Measurements from ENCODE around the gene RNF144A. TPM values are rescaled to one million over a fixed set of nuclear protein-coding genes. Genes with fewer than 3 reads are reported as not detected.

The RNF144A gene
- total RNA-seq, 4 donors from 2014 or later: 27.3 to 47.3 (median 37.4) TPM

DNA sequence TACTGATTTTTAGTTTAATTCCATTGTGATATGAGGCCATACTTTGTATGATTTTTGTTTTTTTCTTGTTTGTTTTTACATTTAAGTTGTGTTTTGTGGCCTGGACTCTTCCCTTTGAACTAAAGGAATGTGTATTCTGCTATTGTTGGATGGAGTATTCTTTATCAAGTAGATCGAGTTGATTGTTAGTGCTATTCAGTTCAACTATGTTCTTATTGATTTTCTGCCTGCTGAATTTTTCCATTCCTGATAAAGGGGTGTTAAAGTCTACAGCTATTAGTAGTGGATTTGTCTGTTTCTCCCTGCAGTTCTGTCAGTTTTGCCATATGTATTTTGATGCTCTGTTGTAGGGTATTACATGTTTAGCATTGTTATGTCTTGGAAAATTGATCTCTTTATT lies 14.5 kb downstream of the RNF144A start:
- H3K4me3 ChIP-seq: no peak overlapping the region
- no peak for TF ChIP-seq POLR2A (IDR thresholded peaks at IDR 0.05)
- TF ChIP-seq EP300 (IDR thresholded peaks at IDR 0.05): no peak
- TF ChIP-seq, protein P1, sequence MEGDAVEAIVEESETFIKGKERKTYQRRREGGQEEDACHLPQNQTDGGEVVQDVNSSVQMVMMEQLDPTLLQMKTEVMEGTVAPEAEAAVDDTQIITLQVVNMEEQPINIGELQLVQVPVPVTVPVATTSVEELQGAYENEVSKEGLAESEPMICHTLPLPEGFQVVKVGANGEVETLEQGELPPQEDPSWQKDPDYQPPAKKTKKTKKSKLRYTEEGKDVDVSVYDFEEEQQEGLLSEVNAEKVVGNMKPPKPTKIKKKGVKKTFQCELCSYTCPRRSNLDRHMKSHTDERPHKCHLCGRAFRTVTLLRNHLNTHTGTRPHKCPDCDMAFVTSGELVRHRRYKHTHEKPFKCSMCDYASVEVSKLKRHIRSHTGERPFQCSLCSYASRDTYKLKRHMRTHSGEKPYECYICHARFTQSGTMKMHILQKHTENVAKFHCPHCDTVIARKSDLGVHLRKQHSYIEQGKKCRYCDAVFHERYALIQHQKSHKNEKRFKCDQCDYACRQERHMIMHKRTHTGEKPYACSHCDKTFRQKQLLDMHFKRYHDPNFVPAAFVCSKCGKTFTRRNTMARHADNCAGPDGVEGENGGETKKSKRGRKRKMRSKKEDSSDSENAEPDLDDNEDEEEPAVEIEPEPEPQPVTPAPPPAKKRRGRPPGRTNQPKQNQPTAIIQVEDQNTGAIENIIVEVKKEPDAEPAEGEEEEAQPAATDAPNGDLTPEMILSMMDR (IDR thresholded peaks at IDR 0.05): no peak
- peak overlapping the region in 2 of 4 donors; percentile 3 to 20 for H3K27ac ChIP-seq
- WGBS, 2 donors: 64 to 74% methylated on average over 1 of the region's 1 CpG
- no peak for DNase-seq (ENCODE audit: low spot score in 2 of 2)
- H3K27me3 ChIP-seq: no peaks in the 10 kb centered on the region
- H3K4me1 ChIP-seq: peaks cover 0 to 48% (median 3%) of the 10 kb centered on the region in 4 donors
- no peaks in the 10 kb centered on the region for H3K36me3 ChIP-seq
- no peaks in the 10 kb centered on the region for H3K9me3 ChIP-seq

DNA sequence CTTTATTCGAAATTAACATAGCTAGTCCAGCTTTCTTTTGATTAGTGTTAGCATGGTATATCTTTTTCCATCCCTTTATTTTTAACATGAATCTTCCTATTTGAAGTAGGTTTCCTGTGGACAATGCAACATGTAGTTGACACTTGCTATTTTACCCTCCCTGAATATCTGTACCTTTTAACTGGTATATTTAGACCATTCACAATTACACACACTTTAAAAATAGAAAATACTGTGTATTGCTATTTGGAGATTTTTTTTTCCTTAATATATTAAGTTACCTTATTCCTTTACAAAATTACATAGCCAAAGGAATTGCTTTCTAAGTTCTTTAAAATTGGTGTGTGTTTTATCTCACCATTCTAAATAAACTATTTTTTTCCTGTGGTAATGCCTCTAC lies 15.0 kb downstream of the RNF144A start:
- no peak overlapping the region for H3K4me3 ChIP-seq
- TF ChIP-seq EP300 (IDR thresholded peaks at IDR 0.05) (no peak), POLR2A (IDR thresholded peaks at IDR 0.05) (no peak)
- TF ChIP-seq, protein P1 (IDR thresholded peaks at IDR 0.05): no peak
- WGBS, 2 donors: 97% methylated on average over 1 of the region's 1 CpG
- H3K9me3 ChIP-seq: no peaks in the 10 kb centered on the region
- H3K4me1 ChIP-seq: peaks cover 0 to 48% (median 3%) of the 10 kb centered on the region in 4 donors
- H3K36me3 ChIP-seq: no peaks in the 10 kb centered on the region
- no peaks in the 10 kb centered on the region for H3K27me3 ChIP-seq
- DNase-seq (ENCODE audit: low spot score in 2 of 2): no peak
- peak overlapping the region in 1 of 4 donors; percentile 3 for H3K27ac ChIP-seq

DNA sequence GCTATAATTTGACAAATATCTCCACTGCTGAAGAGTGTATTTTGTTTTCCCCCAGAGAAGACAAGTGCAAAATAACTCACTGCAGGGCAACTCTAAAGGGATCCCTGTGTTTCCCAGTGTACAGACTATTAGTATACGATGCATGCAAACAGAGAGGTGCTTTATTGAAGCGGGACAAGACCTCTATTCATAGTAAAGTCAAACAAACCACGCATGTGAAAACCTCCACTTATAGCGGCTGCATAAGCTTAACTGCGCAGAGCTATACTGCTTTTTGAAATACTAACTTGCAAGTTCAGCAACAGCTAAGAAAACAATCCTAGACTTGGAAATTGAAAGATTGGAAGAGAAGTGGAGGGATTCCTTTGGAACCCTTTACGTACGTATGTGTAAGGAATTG lies 15.6 kb downstream of the RNF144A start:
- 42 to 53% methylated on average over 7 of the region's 7 CpGs for WGBS, 2 donors
- Histone ChIP-seq H3K36me3 (no peaks in the 10 kb centered on the region), H3K4me3 (no peak overlapping the region), H3K27ac (peak overlapping the region in 2 of 4 donors; percentile 6 to 50), H3K27me3 (no peaks in the 10 kb centered on the region), H3K9me3 (no peaks in the 10 kb centered on the region), H3K4me1 (peaks cover 0 to 52% (median 3%) of the 10 kb centered on the region in 4 donors)
- DNase-seq (ENCODE audit: low spot score in 2 of 2): no peak
- no peak for TF ChIP-seq EP300 (IDR thresholded peaks at IDR 0.05)
- TF ChIP-seq, protein P1 (IDR thresholded peaks at IDR 0.05): no peak
- no peak for TF ChIP-seq POLR2A (IDR thresholded peaks at IDR 0.05)

DNA sequence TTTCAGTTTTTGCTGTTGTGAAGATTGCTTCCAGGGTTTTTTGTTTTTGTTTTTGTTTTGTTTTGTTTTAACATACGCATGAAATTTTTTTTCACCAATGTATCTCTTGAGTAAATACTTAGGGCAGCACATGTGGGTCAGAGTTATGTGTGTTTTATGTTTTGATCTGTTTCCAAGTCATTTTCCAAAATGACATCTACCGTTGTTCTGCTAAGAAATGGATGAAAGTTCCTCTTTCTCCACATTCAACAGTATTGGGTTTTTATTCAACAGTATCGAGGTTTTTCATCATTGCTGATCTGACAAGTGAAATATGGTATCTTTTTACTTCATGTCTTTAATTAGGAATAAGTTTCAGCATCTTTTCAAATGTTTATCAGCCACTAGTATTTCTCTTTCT lies 16.7 kb downstream of the RNF144A start:
- no peak overlapping the region for H3K4me3 ChIP-seq
- no peak overlapping the region for H3K27ac ChIP-seq
- peaks cover 0 to 47% (median 2%) of the 10 kb centered on the region in 4 donors for H3K4me1 ChIP-seq
- no peaks in the 10 kb centered on the region for H3K36me3 ChIP-seq
- no peaks in the 10 kb centered on the region for H3K27me3 ChIP-seq
- TF ChIP-seq EP300 (IDR thresholded peaks at IDR 0.05) (no peak), POLR2A (IDR thresholded peaks at IDR 0.05) (no peak)
- TF ChIP-seq, protein P1 (IDR thresholded peaks at IDR 0.05): no peak
- 68 to 74% methylated on average over 3 of the region's 3 CpGs for WGBS, 2 donors
- DNase-seq (ENCODE audit: low spot score in 2 of 2): no peak
- no peaks in the 10 kb centered on the region for H3K9me3 ChIP-seq

DNA sequence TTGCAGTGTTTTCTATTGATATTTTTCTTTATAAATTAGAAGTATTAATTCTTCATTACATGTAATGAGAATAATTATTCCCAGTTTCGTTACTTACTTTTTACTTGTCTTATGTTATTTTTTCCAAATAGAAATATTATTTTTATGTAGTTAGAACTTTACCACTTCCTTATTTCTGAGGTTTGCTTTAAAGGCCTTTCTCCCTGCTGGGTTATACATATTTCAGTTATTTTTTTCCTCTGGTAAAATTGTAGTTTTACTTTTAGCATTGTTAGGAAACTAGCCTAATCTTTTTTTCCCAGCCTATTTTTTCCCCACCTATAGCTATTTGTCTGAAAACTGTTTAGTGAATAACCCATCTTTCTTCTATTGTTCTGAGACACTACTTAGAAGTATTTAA lies 17.1 kb downstream of the RNF144A start:
- no peak for DNase-seq (ENCODE audit: low spot score in 2 of 2)

More for the DNA sequence above, 17.1 kb downstream of the RNF144A start:
- 74 to 89% methylated on average over 1 of the region's 1 CpG for WGBS, 2 donors
- H3K36me3 ChIP-seq: no peaks in the 10 kb centered on the region
- H3K4me3 ChIP-seq: no peak overlapping the region
- TF ChIP-seq, protein P1 (IDR thresholded peaks at IDR 0.05): no peak
- TF ChIP-seq POLR2A (IDR thresholded peaks at IDR 0.05) (no peak), EP300 (IDR thresholded peaks at IDR 0.05) (no peak)
- H3K9me3 ChIP-seq: no peaks in the 10 kb centered on the region
- no peaks in the 10 kb centered on the region for H3K27me3 ChIP-seq
- H3K4me1 ChIP-seq: peaks cover 0 to 43% (median 2%) of the 10 kb centered on the region in 4 donors
- H3K27ac ChIP-seq: no peak overlapping the region

Measured in tibial nerve (tissue), 4 donors.